Muscle of leg (tissue), 11 donors: ENCODE data around the gene SLC43A2. TPM values are rescaled to one million over a fixed set of nuclear protein-coding genes. Genes with fewer than 3 reads are reported as not detected.
"Not testable (repeated sequence)": the region's sequence is repeated elsewhere in the genome, so short reads cannot be mapped to it uniquely, and the experiment has no call there.

Experiments used
- DNase-seq: peaks from one replicate; pipeline ENCODE4 v3.0.0; 2013
- H3K27ac ChIP-seq: one replicate; pipeline ENCODE4 v1.5.1; 2013; ENCODE audit warnings: mild to moderate bottlenecking, low read length, control low read depth
- H3K27me3 ChIP-seq: one replicate; pipeline ENCODE4 v1.6.1; 2013; ENCODE audit warnings: low read length; ENCODE audit not compliant: control insufficient read depth, insufficient read depth
- H3K36me3 ChIP-seq: one replicate; pipeline ENCODE4 v1.6.1; 2013; ENCODE audit warnings: low read length; ENCODE audit not compliant: control insufficient read depth, insufficient read depth
- H3K4me1 ChIP-seq: one replicate; pipeline ENCODE4 v1.6.1; 2013; ENCODE audit warnings: low read length; ENCODE audit not compliant: control insufficient read depth, insufficient read depth
- H3K4me3 ChIP-seq: one replicate; pipeline ENCODE4 v1.5.1; 2013; ENCODE audit warnings: low read length, control low read depth
- H3K9me3 ChIP-seq: replicated peaks from 2 replicates; pipeline ENCODE4 v1.6.1; 2013; ENCODE audit warnings: low read depth, low read length; ENCODE audit not compliant: control insufficient read depth
- WGBS: methylation state at CpG from one replicate; pipeline ENCODE4 v1.1.5; 2013; ENCODE audit warnings: missing lambda C conversion rate; ENCODE audit not compliant: insufficient coverage; 5-methylcytosine and 5-hydroxymethylcytosine counted together
- polyA plus RNA-seq, 8 donors: library from polyadenylated mRNA; unstranded; fragments of 120-200 nt; gene quantifications; one replicate each; pipeline versions ENCODE4 v1.2.1 to v1.2.3, GENCODE V29; 2013; ENCODE audit warnings: inconsistent platforms in 1 of 8, low replicate concordance in 1 of 8; ENCODE audit not compliant: insufficient read length in 8 of 8, insufficient read depth in 1 of 8
- total RNA-seq: library from RNA; stranded (reverse); fragments of 120-200 nt; gene quantifications from one replicate; pipeline ENCODE4 v1.2.4, GENCODE V29; 2013

The SLC43A2 gene
- total and polyA plus RNA-seq, 9 donors, result 3.4 to 8.6 (median 3.8) TPM

- no peaks in the 10 kb centered on the region for H3K36me3 ChIP-seq
- peak overlapping the region; percentile 48 for H3K27ac ChIP-seq
- 28% methylated on average over 27 of the region's 45 CpGs for WGBS
- H3K4me1 ChIP-seq, result peaks cover 43% of the 10 kb centered on the region
- no peak overlapping the region for H3K4me3 ChIP-seq
- no peak for DNase-seq
- H3K9me3 ChIP-seq, result no peaks in the 10 kb centered on the region
- peaks cover 2% of the 10 kb centered on the region for H3K27me3 ChIP-seq
These were observed 53.8 kb downstream of the SLC43A2 start for GRCh38 chr17:1574697-1575471.

GRCh38 chr17:1573932-1574696, 54.5 kb downstream of the SLC43A2 start:
- H3K27me3 ChIP-seq, result peaks cover 2% of the 10 kb centered on the region
- DNase-seq, result peak; percentile 84
- 18% methylated on average over 8 of the region's 19 CpGs for WGBS

GRCh38 chr17:1572646-1573045, 56.0 kb downstream of the SLC43A2 start:
- H3K36me3 ChIP-seq, DNase-seq, H3K9me3 ChIP-seq, H3K27ac ChIP-seq, H3K4me3 ChIP-seq, H3K27me3 ChIP-seq: not testable (repeated sequence)
- no CpG with 5 or more reads among the region's 5 CpGs for WGBS
- H3K4me1 ChIP-seq, result peaks cover 38% of the 10 kb centered on the region

More at GRCh38 chr17:1573932-1574696, 54.5 kb downstream of the SLC43A2 start:
- H3K4me1 ChIP-seq, result peaks cover 43% of the 10 kb centered on the region
- no peaks in the 10 kb centered on the region for H3K36me3 ChIP-seq
- H3K27ac ChIP-seq, result peak overlapping the region; percentile 48
- H3K9me3 ChIP-seq, result no peaks in the 10 kb centered on the region
- no peak overlapping the region for H3K4me3 ChIP-seq

GRCh38 chr17:1571341-1571704, 57.3 kb downstream of the SLC43A2 start:
- 64% methylated on average over 18 of the region's 18 CpGs for WGBS
- Histone ChIP-seq H3K27me3 (peaks cover under 1% of the 10 kb centered on the region), H3K9me3 (no peaks in the 10 kb centered on the region), H3K4me3 (no peak overlapping the region), H3K36me3 (no peaks in the 10 kb centered on the region), H3K4me1 (peaks cover 27% of the 10 kb centered on the region), H3K27ac (no peak overlapping the region)
- DNase-seq, result no peak

GRCh38 chr17:1568950-1569810, 59.5 kb downstream of the SLC43A2 start:
- Histone ChIP-seq H3K27ac (no peak overlapping the region), H3K36me3 (no peaks in the 10 kb centered on the region), H3K9me3 (no peaks in the 10 kb centered on the region), H3K27me3 (no peaks in the 10 kb centered on the region), H3K4me1 (peaks cover 12% of the 10 kb centered on the region), H3K4me3 (no peak overlapping the region)
- no peak for DNase-seq
- 56% methylated on average over 25 of the region's 27 CpGs for WGBS

- DNase-seq, result no peak
- Histone ChIP-seq H3K4me1 (peaks cover 13% of the 10 kb centered on the region), H3K27me3 (no peaks in the 10 kb centered on the region), H3K4me3 (no peak overlapping the region), H3K9me3 (no peaks in the 10 kb centered on the region), H3K36me3 (no peaks in the 10 kb centered on the region), H3K27ac (no peak overlapping the region)
- 51% methylated on average over 9 of the region's 14 CpGs for WGBS
These were observed 62.0 kb downstream of the SLC43A2 start for GRCh38 chr17:1566505-1567199.

- H3K27ac ChIP-seq, result no peak overlapping the region
- no peak for DNase-seq
- H3K27me3 ChIP-seq, result no peaks in the 10 kb centered on the region
- no peak overlapping the region for H3K4me3 ChIP-seq
- peaks cover 18% of the 10 kb centered on the region for H3K4me1 ChIP-seq
- H3K36me3 ChIP-seq, result no peaks in the 10 kb centered on the region
- 11% methylated on average over 3 of the region's 6 CpGs for WGBS
- no peaks in the 10 kb centered on the region for H3K9me3 ChIP-seq
These were observed 62.8 kb downstream of the SLC43A2 start for GRCh38 chr17:1565877-1566276.

GRCh38 chr17:1563786-1564613, 64.6 kb downstream of the SLC43A2 start:
- Histone ChIP-seq H3K36me3 (no peaks in the 10 kb centered on the region), H3K27ac (no peak overlapping the region), H3K9me3 (no peaks in the 10 kb centered on the region), H3K4me1 (peaks cover 27% of the 10 kb centered on the region), H3K4me3 (no peak overlapping the region), H3K27me3 (no peaks in the 10 kb centered on the region)
- no peak for DNase-seq
- 60% methylated on average over 16 of the region's 19 CpGs for WGBS

GRCh38 chr17:1563471-1563785, 65.2 kb downstream of the SLC43A2 start:
- H3K27ac ChIP-seq, H3K9me3 ChIP-seq, H3K36me3 ChIP-seq, H3K4me3 ChIP-seq, DNase-seq, H3K27me3 ChIP-seq: not testable (repeated sequence)
- peaks cover 27% of the 10 kb centered on the region for H3K4me1 ChIP-seq
- 84% methylated on average over 10 of the region's 15 CpGs for WGBS
